IPS DF 4.7 (cell line): ENCODE measurements around the gene TWIST2.
A peak's percentile ranks its signal among the peaks of the same experiment; 100 is the strongest.

Experiments
- DNase-seq: peaks from one replicate; pipeline ENCODE4 v3.0.0-alpha.2; 2013; ENCODE audit warnings: low spot score; ENCODE audit errors: extremely low read depth

Gene TWIST2

GRCh38 chr2:238888781-238889180 is 40.9 kb downstream of the TWIST2 start:
- DNase-seq = no peak

DNA sequence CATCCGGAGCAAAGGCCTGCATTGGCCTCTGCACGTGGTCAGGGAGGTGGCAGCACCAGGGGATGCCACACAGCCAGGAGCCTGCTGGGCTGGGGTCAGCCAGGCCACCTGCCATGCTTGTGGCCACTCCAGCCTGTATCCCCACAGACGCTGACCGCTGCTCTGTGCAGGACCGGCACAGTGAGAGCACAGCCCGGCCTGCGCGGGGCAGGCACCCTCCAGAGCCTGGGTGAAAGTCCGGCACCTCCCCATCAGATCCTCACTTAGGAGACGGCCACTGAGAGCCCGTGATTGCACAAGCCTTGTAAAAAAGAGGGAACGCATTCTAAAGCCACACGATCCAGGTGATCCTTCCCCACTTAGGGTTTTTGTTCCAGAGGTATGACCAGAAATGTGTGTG is 42.2 kb downstream of the TWIST2 start:
- DNase-seq = no peak

- no peak for DNase-seq
Measured at GRCh38 chr2:238890618-238891456, 43.0 kb downstream of the TWIST2 start.

DNA sequence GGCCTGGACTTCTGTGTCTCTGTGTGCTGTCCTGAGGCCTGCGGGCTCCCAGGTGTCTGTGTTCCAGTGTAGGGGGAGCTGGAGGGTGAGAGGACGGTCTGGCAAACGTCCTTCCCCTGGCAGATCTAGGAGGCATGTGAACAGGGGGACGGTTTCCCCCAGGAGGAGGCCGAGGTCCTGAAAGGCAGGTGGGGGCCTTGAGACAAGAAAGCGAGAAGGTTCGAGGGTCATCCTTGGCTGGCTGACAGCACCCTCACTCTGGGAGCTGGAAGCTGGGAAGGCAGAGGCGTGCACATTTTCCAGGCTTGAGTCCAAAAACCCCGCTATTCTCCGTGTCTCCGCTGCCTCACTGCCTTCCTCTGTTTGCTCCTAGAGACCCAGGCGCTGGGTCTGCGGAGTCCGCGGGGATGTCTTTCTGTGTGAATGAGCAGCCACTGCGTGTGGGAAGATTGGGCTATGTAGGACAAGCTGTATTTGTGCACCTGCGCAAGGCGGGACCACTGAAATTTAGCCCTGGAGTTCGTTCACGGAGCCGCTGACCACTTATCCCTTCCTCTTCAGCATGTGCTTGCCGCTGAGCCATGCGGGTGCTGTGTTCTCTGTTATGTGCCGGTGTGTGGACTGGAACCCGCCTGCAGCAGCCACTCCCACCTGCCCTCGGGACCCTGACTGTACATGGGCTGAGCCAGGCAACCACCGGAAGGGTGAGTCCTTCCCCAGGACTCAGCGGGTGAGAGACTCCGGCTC is 43.7 kb downstream of the TWIST2 start:
- no peak for DNase-seq

DNA sequence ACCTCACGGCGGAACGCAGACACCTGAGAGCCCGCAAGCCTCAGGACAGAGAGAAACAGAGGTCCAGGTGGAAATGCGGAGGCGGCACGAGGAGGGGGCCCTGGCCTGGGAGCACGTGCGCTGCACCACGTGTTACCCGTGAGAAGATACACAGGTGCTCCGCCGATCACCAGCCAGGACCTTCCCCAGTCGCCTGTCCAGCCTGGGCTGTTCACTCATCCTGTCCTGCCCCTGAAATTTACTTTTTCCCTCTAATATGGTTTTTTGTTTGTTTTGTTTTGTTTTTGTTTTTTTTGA is 44.3 kb downstream of the TWIST2 start:
- DNase-seq = no peak

GRCh38 chr2:238892796-238893195 is 44.9 kb downstream of the TWIST2 start:
- no peak for DNase-seq

GRCh38 chr2:238893349-238894000 is 45.6 kb downstream of the TWIST2 start:
- DNase-seq = no peak

- DNase-seq = no peak
Measured at GRCh38 chr2:238894226-238894949, 46.5 kb downstream of the TWIST2 start.

GRCh38 chr2:238894950-238895298 is 47.0 kb downstream of the TWIST2 start:
- no peak for DNase-seq

DNA sequence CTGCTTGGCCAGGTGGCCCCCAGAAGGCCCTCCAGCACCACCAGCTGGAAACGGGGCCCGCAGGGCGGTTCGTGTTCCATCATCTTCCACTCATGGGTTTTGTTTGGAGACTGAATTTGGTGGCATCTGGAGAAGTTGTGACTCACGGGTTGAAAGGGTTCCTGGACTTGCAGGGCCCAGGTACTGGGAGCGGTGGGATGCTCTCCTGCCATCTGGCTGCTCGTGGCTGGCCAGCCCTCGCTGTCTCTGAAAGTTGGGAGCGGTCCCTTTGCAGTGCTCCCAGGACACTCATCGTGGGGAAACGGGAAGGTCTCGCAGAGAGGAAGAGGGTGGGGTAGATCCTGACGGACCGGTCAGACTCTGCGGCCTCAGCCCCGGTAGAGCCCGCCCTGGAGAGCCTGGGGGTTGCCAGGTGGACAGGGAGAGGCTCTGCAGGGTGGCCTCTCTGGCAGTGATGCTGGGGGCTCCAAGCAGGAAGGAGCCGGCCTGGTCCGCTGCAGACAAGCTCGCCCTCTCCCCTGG is 47.5 kb downstream of the TWIST2 start:
- DNase-seq = no peak

DNA sequence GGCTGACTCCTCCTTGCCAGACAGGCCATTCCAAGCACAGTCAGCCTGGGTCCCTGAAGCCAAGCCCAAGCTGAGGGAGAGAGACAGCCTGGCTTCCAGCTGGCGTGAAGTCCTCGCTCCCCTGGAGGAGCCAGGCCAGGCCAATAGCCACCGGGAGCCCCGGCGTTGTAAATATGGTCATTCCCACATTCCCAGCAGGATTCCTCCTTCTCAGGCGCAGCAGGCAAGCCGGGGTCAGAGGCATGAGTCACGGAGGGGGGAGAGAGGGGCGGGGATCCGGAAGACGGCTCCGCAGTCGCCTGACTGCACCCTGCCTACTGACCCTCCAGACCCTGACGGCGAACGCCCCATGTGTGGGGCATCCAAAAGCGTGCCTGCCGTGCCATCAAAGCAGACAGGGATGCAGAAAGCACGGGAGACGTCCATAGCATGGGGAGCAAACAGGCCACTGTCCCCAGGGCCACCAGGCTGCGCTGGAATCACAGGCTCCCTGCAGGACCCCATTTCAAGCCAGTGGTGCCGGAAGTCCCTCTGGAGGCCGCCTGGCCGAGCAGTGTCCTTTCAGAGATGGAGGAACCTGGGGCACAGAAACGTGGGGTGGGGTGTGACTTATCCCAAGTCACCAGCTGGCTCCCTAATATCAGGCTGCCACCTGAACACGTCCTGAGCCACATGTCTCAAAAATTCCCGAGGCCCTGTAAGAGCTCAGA is 48.2 kb downstream of the TWIST2 start:
- DNase-seq = peak; percentile 22

DNA sequence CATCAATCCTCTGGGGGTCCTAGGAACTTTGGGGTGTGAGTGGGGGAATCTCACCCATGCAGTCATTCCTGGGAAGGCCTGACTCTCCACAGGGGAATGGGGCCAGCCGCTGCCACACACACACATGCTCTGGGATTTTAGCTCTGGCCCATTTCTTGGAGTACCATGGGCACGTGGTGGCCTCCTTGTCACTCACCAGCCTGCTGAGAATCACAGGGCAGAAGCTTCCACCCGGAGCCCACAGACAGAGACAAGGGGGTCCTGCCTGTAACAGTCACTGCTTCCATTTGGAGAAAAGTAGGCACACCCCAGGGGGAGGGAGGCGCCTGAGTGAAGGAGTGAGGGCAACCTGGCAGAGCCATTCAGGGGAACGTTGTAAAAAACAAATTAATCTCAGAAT is 48.8 kb downstream of the TWIST2 start:
- DNase-seq = no peak

DNA sequence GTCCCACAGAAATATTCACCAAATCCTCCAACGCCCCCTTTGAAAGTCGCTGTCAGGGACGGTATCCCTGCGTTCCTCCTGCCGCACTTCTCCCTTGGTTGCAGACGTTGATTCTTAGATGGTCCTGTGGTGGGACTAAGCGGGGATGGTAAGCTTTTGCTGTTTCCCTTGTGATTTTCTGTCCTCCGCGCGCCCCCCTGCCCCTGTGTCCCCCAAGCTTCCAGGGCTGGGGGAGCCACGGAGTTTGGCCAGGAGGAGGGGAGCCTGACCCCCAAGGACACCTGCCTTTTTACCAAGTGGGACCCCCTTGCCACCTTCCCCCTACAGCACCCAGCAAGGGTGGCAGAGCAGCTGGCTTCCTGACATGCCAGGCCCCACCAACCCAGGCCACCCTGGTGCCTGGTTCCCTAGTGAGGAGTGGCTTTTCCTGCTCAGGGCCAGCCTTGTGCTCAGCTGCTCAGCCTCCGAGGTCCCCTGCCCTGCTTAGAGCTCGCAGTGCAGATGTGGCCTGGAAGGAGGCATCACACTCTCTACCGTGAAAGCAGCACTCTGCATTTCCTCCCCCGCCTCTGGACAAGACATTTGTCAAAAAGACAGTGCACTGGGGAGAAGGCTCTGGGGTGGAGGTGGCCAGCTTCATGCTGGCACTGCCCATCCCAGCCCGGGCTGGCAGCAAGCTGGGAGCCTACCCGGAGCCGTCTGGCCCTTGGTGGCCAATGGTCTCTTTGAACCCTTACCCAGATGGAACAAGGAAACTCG is 49.4 kb downstream of the TWIST2 start:
- DNase-seq = no peak

- no peak for DNase-seq
Measured at GRCh38 chr2:238897911-238898311, 50.0 kb downstream of the TWIST2 start.

GRCh38 chr2:238898534-238899281 is 50.8 kb downstream of the TWIST2 start:
- no peak for DNase-seq

DNA sequence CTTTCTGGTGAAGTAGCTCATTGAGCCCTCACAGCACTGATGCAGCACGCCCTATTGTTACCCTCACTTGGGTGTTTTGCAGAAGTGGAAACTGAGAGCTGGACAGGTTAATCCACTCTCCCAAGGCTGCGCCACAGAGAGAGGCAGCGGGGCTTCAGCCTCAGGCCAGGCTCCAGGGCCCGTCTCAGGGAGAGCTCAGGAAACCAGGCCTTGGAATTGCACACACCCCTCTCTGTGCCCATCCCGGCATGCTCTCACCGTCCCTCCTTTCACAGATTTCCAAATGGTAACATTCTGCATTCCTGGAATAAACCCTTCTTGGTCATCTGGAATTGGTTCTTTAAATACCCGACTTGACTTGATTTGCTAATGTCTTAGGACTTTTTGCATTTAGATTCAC is 51.5 kb downstream of the TWIST2 start:
- DNase-seq = no peak

DNA sequence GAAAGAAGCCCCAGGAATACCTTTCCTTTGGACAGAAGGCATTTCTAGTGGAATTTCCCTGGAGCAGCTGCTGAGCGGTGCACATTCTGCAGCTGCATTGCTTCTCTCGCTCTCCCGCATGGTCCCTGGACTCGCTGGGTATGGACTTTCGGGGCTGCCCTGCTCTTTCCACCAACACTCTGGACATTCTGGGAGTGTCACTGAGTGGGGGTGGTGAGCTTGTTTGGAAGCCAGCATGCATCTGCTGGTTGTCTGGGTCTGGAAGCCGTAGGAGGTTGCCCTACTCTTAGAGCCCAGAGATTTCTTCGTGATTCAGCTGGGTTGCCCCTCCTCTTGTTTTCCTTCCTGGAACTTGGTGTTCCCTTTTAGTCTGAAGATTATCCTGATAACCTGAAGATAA is 52.6 kb downstream of the TWIST2 start:
- DNase-seq = no peak

GRCh38 chr2:238901461-238902057 is 53.7 kb downstream of the TWIST2 start:
- DNase-seq = no peak

DNA sequence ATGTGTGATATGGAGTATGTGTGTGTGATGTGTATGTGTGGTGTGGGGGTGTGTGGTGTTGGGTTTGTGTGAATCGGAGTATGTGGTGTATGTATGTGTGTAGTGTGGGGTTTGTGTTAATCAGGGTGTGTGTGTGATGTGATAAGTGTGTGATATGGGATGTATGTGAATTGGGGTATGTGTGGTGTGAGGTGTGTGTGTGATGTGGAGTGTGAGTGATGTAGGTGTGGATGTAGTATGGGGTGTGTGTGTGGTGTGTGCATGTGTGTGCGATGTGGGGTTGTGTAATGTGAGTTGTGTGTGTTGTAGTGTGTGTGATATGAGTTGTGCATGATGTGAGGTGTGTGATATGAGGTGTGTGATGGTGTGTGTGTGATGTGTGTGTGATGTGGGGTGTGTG is 54.4 kb downstream of the TWIST2 start:
- DNase-seq = no peak
